Activated CD8-positive, alpha-beta memory T cell treated with anti-CD3 and anti-CD28 coated beads for 4 hours (primary cell): ENCODE data around the gene LILRB5.
"Not testable (repeated sequence)": the region's sequence is repeated elsewhere in the genome, so short reads cannot be mapped to it uniquely, and the experiment has no call there.

Experiments
- DNase-seq, 2 donors: peaks; one replicate each; pipeline ENCODE4 v3.0.0-alpha.2; 2020; ENCODE audit warnings: low read depth in 2 of 2

LILRB5 gene

DNA sequence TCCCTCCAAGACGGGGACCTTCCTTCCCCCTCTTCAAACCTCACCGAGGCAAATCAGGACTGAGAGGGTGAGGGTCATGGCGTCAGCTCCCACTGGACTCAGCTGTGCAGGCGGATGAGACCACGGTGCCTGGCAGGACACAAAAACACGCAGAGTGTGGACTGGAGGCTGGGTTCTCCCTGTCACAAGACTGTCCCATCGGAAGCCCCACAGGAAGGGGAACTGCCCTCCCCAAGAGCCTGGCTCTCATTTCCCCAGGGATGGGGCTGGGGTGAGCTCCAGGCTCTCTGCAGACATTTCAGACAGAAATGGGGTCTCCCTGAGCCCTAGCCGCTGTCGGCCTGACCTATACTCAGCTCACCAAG lies at the start of gene LILRB5:
Gene LILRB5, minus strand, starts transcription at position 158 of the 365 bp plus-strand sequence. Its CDS starts 80 bp downstream, at position 78.
- DNase-seq = no peak

DNA sequence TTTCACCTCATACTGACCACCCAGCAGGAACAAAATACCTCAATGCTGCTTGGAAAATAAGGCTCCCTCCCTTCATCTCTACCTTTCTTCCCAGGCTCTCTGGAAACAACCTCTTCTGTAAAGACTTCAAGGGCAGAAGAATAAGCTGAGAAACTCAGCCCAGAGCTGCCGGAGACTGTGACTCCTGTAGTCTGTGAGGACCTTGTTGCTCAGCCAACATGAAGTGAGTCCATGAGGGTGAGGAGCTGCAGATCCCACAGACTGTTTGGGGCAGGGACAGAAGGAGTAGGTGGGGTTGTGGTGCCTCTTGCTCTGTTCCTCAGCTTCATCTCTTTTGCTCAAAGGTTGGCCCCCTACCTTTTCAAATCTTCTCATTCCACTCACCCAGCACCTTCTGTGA lies 48.1 kb upstream of the LILRB5 start:
- DNase-seq = no peak

DNA sequence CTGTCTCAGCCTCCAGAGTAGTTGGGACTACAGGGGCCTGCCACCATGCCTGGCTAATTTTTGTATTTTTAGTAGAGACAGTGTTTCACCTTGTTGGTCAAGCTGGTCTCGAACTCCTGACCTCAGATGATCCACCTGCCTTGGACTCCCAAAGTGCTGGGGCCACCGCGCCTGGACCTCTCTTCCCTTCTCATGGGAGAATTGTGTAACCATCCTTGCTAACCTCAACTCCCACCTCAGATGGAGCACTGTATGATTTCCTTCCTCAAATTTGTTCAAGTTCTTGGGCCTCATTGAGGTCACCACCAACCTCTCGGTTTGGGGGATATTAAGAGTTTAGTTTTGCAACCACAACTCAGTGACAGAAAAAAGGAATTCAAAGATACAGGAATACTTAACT lies 45.2 kb upstream of the LILRB5 start:
- no peak for DNase-seq

DNA sequence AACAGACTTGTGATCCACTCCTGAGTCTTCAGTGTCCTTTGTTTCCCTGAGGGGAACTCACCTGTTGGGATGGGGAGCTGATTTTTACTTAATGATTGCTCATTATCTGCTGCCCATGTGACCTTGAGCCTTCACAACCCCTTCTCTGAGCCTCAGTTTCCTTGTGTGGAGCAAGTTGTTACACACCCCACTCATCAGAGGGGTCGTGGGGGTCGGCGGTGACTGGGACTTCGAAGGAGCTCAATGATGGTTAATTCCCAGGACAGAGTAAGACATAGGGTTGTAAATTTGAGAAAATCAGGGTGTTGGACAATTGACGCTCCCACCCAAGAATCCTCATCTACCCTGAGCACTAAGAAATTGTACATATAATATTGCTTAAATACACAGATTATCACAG lies 42.4 kb upstream of the LILRB5 start:
- DNase-seq = no peak

DNA sequence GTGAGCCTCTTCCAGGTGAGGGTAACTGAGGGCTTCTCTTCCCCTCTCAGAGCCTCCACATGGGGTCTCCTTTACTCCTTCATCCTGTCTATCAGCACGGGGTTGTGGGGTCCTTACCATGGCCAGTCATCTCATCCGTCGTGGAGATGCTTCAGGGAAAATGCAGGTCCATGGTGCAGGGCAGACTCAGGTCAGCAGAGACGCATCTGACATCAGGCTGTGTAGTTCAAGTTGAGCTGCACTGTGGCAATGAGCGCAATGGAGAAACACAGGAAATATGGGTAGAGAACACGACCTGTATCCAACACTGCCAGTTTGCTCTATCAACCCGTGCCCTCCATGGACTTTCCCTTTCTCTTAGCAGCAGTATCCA lies 42.0 kb upstream of the LILRB5 start:
- DNase-seq = no peak

DNA sequence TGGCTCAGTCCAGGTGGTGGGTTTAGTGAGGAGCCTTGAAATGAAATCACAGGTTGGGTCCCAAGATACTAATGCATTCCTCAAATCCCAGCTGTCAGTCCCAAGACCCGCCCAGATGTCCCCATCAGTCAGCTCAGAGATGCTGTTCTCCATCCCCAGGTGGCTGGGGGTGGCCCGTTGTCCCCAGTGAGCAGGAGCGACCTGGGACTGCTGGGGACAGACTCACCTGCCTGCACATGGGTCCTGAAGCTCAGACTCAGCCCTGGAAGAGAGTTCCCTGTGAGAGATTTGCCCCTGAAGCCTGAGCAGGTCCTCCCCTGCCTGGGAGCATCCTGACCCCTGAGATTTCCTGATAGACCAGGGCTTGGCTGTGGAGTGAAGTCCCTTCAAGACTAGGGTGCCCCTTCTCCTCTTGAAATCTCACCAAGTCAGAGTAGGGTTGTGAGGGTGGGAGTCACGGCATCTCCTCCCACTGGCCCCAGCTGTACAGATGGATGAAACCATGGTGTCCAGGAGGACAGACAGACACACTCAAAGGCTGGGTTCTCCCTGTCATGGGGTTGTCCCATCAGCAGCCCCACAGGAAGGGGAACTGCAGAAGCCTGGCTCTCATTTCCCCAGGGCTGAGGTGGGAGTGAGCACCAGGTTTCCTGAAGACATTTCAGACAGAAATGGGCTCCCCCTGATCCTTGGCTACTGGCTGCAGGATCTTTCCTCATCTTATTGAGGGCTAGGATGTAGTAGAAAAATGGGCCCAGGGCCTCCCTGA lies 41.5 kb upstream of the LILRB5 start:
- no peak for DNase-seq

DNA sequence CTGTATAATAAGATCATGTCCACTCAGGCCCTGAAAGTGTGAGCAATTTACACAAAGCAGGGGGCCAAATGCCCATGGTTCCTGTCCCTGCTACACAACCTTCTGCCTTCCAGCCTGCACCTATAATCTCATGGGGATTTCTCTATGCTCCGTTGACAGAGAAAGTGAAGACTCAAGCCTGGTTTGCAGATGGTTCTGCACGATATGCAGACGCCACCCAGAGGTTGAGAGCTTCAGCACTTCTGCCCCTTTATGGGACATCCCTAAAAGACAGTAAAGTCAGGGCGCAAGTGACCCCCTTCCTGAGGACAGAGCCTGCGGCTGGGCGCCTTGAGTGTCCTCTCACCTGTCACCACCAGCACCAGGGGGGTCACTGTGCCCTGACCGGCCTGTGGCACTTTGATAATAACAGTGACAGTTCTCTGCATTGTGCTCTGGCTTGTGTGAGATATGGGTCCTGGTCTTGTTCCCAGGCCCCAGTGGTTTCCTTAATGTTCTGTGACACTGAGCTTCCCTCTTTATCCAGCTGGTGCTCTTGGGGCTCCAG lies 40.8 kb upstream of the LILRB5 start:
- no peak for DNase-seq

DNA sequence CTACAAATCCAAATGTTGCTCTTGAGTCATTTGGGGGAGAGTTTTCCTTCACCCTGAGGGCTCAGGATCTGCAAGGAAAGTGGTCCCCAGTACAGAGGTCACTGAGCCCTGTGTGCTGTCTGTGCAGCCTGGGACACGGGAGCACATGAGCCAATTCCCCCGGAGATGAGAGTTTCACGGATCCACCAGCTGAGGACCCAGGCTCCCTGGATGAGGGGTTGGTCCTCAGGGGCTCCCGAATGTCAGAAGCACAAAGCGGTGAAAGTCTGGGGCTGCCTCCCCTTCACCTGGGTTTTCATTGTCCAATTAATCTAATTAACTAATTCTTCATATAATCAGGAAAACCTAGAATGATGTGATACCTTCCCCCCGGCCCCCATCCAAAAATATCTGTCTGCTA lies 37.5 kb upstream of the LILRB5 start:
- DNase-seq = no peak

DNA sequence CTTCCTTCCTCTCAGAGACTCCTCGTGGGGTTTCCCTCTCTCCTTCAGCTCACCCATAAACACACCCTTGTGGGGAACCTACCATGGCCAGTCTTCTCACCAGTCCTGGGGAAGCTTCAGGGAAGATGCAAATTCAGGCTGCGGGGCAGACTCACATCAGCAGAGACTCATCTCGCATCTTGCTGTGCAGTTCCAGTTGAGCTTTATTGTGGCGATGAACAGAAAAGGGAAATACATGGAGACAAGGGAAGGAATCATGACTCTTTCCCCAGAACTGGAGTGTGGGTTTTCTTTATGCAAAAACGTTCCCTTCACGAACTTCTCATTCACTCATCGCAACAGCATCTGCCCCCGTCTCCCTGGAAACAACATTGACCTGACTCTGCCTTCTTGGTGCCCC lies 32.1 kb upstream of the LILRB5 start:
- not testable (repeated sequence) for DNase-seq

DNA sequence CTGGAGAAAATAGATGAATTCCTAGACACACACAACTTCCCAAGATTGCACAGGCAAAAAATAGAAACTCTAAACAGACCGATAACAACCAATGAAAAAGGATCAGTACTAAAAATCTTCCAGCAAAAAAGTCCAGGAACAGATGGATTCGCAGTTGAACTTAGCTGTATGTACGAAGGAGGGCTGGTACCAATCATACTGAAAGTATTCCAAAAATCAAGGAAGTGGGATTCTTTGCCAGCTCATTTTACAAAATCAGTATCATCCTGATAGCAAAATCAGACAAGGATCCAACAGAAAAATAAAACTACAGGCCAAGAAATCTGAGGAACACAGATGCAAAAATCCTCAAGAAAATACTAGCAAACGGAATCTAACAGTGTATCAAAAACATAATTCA lies 30.4 kb upstream of the LILRB5 start:
- no peak for DNase-seq

DNA sequence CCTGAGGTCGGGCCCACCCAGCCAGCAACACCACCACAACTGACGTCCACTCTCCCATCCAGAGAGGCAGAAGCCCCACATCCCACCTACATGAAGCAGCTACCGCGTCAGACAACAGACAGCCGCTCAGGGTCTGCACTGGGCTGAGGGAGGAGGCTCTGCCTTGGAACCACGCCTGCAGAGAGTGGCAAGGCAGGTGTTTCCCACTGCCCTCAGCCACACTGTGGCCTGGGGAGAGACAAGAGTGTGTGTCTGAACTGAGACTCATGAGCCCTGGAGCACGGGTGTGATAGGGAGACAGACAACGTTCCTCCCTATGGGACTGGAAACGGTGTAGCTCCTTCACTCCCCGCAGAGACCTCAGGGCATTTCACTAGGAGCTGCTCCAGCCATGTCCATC lies 29.2 kb upstream of the LILRB5 start:
- DNase-seq = not testable (repeated sequence)

DNA sequence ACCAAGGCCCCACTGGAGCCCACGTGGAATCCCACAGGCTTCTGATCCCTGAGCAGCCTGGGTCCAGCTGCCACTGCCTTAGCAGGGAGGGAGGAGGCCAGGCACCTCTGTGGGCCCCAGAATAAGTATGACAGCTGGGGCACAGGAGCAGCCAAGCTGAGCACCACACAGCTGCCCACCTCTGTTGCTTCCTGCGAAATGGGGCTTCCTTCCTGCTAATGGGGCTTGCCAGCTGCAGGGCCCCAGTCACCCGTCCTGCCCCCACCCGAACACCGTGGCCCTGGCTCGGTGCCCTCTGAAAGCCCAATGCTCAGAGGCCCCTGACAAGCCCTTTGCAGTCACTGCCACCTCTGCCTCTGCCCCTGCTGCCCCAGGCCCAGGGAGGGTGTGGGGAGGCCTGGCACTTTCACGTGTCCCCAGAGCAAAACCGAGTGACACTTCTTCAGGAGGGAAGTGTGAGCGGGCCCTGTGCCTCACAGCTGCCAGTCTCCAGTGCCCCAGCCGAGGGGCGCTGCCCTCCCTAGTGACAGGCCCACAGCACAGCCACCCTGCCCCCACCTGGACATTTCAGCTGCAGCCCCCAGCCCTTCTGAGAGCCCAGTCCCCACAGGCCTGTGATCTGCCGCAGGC lies 28.5 kb upstream of the LILRB5 start:
- DNase-seq = not testable (repeated sequence)

DNA sequence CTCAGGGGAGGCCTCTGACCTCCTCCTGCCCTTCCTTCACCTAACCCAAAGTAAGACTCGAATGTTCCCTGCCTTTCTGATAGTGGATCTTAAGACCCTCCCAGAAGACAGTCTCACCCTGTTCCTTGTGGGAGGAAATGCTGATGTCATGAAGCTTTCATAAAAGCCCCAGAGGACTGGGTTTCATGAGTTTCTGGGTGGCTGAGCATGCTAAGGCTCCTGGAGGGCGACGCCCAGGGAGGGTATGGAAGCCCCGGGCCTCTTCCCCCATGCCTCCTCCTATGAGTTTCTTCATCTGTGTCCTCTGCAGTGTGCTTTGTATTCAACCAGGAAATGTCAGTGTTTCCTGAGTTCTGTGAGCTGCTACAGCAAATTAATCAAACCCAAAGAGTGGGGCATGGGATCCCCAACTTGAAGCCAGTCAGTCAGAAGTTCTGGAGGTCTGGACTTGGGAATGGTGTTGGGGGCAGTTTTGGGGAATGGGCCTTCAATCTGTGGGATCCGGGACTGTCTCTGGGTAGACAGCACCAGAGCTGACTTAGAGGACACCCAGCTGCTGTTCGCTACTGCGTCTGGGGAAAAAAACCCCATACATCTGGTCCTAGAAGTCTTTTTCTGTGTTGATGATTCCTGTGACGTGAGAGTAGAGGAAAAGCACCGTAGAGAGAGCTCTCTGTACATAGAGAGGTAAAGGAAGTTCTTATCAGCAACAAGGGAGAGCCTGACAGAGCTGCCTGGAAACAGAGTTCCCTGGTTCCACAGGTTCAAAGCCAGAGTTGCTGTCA lies 25.8 kb upstream of the LILRB5 start:
- no peak for DNase-seq

DNA sequence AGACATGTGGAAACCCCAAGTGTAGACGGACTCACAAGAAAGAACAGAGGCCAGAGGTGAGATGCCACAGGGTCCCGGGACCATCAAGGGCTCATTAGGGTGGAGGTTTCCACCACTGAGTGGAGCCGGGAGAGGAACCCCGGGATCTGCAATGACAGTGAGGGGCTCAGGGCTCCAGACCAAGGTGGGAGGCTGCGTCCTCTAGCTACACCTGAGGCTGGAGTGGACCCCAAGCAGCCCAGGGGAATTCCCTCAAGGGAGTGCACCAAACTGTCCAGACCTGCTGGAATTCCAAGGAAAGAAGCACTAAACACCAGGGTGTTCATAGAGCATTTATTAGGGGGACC lies 24.6 kb upstream of the LILRB5 start:
- DNase-seq = not testable (repeated sequence)

DNA sequence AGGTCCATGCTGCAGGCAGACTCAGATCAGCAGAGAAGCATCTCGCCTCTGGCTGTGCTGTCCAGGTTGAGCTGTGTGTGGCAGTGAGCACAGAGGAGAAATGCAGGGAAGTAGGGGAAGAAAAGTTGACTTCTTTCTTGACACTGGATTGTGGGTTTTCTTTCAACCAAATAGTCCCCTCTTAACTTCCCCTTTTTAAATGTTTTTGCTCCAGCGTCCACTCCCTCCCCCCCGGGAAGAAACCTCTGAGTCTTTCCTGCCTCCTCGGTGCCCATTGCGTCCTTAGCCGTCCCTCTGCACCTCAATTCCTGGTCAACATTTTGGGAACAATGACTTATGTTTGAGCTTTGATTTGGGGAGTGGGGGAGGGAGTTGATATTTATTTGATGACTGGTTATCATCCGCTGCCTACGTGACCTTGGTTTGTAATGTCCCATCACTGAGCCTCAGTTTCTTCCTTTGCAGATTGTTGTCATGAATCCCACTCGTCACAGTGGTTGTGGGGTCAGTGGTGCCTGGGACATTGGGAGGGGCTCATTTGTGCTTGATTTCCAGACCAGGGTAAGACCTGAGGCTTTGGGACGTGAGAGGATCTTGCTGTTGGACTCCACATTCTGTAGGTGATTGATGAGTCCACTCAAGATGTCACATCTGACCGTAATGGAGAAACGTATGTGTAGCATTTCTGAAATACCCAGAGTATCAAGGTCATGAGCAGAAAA lies 24.1 kb upstream of the LILRB5 start, which contains the start of gene LILRB2:
Gene LILRB2, minus strand, starts transcription at position 104 of the 722 bp plus-strand sequence. CDS start 614 bp downstream, outside the sequence.
- no peak for DNase-seq

DNA sequence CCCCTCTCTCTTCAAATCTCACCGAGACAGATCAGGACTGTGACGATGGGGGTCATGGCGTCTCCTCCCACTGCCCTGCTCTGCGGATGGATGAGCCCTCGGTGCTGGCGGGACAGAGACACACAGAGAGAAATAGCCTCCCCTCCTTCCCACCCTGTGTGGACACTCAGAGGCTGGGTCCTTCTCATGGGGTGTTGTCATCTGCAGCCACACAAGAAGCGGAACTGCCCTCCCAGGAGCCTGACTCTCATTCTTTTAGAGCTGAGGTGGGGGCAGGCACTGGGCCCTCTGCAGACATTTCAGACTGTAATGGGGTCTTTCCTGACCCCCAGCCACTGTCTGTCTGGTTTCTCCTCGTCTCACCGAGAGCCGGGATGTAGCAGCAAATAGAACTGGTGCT lies 23.4 kb upstream of the LILRB5 start:
- DNase-seq = not testable (repeated sequence)

DNA sequence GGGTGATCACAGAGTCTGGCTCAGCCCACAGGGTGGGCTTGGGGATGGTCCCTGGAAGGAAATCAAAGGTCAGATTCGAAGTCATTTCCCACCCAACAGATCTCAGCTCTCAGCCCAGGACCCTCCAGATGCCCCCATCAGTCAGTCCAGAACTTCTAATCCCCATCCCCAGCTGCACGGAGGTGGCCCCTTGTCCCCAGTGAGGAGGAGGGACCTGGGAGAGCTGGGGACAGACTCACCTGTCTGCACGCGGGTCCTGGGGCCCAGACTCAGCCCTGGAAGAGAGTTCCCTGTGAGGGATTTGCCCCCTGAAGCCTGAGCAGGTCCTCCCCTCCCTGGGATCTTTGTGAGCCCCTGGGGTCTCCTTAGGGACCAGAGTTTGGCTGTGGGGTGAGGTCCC lies 23.0 kb upstream of the LILRB5 start:
- not testable (repeated sequence) for DNase-seq

DNA sequence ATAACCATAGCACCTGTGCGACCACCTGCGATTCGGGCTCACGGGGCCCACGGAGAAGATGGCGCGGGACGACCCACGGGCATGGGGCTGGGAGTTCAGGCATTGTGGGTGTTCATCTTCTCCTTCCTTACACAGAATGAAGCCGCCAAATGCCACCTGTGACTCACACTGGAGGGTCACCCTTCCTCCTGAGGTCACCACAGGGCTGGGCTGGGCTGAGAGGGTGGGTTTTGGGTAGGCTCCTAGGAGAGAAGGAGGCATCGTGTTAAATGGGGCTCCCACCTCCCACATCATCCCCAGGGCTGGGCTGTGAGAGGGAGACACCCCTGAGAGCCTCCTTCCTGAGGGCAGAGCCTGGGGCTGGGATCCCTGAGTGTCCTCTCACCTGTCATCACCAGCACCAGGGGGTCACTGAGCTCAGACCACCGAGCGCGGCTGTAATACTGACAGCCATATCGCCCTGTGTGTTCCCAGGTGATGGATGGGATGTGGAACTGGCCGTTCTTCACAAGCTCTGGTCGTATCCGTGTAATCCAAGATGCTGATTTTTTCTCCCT lies 22.4 kb upstream of the LILRB5 start:
- DNase-seq = no peak

DNA sequence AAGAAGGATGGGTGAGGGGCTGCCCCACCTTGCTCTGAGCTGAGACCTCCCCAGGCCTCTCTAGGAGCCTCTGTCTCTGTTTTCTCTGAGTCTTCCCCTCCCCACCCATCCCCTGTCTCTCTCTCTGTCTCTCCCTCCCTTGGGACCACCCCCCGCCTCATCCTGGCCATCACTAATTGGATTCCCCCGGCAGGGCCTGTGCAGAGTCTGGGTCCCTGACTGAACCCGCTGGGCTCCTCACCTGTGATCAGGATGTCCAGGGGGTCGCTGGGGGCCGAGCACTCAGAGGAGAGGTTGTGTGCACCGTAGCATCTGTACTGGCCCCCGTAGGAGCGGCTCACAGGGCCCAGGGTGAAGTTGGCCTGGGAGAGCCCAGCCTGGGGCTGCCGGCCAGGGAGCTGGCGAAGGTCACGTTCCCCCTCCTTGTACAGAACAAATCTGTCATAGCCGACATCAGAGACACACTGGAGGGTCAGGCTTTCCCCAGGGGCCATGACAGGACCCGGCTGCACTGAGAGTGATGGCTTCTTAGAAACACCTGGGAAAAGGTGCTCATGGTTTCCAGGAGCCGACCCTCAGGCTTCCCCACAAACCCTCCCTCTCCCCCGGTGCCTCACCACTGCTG lies 21.6 kb upstream of the LILRB5 start:
- DNase-seq = not testable (repeated sequence)

DNA sequence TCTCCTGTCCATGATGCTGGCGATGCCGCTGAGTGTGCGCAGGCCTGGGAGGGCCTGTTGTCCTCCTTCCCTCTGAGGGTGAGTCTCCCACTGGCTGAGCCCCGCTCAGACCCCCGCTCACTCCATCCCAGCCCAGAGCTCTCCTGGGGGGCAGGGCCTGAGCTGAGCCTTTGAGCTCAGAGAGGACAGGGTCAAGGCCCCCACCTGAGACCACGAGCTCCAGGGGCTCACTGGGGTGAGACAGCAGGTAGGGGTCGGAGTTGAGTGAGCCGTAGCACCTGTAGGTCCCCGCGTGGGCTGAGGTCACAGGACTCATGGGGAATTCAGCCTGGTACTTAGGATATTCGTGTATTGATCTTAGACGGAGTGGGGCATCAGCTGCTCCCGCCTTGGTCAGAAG lies 21.0 kb upstream of the LILRB5 start:
- DNase-seq = not testable (repeated sequence)

DNA sequence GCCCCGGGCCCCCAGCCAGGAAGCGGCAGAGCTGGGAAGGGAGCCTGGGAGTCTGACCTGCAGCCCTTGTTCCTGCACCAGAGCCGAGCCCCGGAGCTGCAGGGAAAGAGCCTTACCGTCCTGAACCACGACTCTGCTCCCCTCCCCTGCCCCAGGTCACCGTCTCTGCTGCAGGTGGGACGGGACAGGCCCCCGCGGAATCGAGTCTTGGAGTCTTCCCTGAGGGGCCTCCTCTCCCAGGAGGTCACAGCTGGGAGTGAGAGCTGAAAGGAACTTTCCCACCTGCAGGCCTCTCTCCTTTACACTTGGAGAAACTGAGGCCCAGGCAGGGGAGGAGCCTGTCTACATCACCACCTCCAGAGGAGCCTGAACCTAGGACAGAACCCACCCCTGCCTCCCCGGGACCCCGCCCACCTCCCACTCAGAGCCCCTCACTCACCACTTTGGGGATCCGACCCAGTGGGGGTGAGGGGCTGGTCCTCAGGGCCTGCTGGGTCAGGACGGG lies 20.1 kb upstream of the LILRB5 start:
- not testable (repeated sequence) for DNase-seq
